HG03066 (cell line): ENCODE data around the gene AKAP11.

Experiments used
- ATAC-seq: cut with Tn5 transposase; IDR thresholded peaks from one replicate; pipeline ENCODE4 v1.9.1; 2021; ENCODE audit warnings: low read depth; ENCODE audit not compliant: unreplicated experiment

AKAP11 gene

GRCh38 chr13:42370229-42370628 lies 98.3 kb downstream of the AKAP11 start:
- ATAC-seq = no peak
